Stimulated activated CD4-positive, alpha-beta T cell treated with anti-CD3 and anti-CD28 coated beads, Interleukin-2, amount 100 ng/mL, for 24 hours (primary cell): ENCODE measurements around the gene ARMC5.

Source experiments
- DNase-seq, 2 donors: peaks; one replicate each; pipeline ENCODE4 v3.0.0-alpha.2; 2020

Gene ARMC5

GRCh38 chr16:31504159-31504558 lies 44.9 kb downstream of the ARMC5 start:
- no peak for DNase-seq

- DNase-seq = no peak
Measured at GRCh38 chr16:31505483-31505882, 46.2 kb downstream of the ARMC5 start.

DNA sequence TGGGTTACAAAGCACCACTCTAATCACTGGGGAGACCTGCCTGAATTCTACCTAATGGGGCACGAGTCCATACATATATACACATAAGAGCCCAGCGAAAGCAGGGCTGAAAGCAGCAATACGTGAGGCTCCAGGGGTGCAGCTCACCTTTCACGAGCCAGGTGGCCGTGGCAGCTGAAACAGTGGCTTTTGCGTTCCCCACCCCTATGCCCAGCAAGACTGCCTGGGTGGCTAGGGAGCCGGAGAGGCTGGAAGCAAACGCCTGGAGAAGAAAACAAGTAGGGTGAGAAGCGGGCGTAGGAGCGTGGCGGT lies 48.3 kb downstream of the ARMC5 start:
- no peak for DNase-seq

- DNase-seq = peak; percentile 87 to 91
Measured at GRCh38 chr16:31507929-31508705, 48.8 kb downstream of the ARMC5 start, which contains the start of gene RUSF1. Gene RUSF1 (minus strand): TSS chr16:31508391. CDS start chr16:31508373, 18 bp downstream.

GRCh38 chr16:31508706-31509195 lies 49.5 kb downstream of the ARMC5 start:
- DNase-seq = no peak

DNA sequence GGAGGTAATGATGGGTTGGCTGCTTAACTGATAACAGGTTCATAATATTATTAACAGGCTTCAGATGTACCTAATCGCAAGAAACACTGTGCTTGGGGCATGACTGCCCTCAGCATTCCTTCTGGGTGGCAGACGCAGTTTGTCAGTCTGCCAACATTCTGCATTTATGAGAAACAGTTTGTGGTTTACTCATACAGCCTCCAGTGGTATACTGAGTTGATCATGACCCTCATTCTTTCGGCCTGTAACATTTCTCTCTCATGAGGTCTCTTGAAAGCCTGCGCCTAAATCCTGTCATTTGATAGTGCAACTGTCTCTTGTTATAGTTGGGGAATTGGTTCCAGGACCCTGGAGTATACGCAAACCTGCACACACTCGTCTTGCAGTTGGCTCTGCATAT lies 53.8 kb downstream of the ARMC5 start:
- DNase-seq = no peak

DNA sequence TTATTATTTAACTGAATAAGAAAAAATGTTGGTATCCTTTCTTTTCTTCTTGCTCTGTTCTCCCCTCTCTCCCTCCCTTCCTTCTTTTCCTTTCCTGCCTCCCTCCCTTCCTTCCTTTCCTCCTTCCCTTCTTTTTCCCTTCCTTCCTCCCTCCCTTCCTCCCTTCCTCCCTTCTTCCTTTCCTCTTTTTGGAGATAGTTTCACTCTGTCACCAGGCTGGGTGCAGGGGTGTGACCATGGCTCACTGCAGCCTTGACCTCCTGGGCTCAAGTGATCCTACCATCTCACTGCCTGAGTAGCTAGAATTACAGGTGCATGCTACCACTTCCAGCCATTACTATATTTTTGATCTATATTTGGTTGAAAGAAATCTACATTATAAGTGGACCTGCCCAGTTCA lies 54.6 kb downstream of the ARMC5 start:
- DNase-seq = no peak
